ENCODE data around the gene ADCY9.
"Not testable (repeated sequence)": the region's sequence is repeated elsewhere in the genome, so short reads cannot be mapped to it uniquely, and the experiment has no call there.

The ADCY9 gene

DNA sequence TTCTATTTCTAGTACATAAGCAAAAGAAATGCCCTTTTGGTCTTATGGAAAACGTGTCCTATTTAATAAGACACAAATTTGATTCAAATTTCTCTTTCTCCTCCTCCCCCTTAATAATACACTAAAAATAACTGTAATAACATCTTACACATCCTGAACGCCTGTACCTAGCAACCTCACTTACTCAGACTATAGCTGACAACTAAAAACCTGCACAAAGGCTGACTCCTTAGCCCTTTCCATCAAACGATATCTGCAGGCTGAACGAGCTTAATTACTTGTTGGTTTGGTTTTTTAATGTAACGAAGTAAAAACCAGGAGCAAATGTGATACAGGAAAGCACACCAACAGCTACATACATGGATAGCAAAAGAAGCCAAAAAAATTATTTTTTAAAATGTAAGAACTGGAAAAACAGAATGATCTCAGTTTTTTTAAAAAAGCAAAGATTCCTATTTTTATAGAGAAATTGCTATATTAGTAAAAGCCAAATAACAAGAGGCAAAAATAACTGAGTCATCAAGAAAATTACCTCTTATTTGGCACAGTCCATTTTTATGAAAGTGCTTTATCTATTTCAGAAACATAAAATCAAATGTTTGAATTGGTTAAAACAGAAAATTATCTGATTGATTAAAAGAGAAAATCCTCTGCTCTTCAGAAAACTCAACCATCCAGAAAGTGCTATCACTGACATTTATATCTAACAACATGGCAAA is 23.5 kb downstream of the ADCY9 start:
- DNase-seq = no peak

- no peak for DNase-seq
Measured at GRCh38 chr16:4091240-4092012, 24.8 kb downstream of the ADCY9 start.

- no peak for DNase-seq
Measured at GRCh38 chr16:4090351-4090851, 25.8 kb downstream of the ADCY9 start.

DNA sequence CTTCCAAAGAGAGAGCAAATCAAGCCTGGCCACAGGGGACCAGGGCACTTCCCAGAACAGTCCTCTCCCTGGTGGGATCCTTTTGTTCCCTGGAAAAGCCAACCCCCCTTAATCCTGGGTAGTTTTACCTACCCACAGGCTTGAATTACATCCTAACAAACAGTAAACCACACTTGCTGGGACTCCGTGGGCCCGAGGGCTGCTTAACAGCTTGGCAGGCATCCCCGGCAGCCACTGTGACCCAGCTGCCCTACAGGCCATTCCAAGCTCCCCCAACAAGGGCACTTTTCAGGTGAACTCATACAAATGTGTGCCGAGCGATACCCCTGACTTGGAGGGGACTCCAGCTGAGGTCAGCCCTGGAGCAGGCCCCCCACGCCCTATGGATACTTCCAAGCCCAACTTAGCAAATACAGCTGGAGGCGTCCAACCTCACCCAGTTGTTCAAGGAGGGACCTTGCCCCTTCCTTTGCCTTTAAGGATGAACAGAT is 26.4 kb downstream of the ADCY9 start:
- DNase-seq = no peak

GRCh38 chr16:4089251-4089810 is 26.9 kb downstream of the ADCY9 start:
- DNase-seq = no peak

DNA sequence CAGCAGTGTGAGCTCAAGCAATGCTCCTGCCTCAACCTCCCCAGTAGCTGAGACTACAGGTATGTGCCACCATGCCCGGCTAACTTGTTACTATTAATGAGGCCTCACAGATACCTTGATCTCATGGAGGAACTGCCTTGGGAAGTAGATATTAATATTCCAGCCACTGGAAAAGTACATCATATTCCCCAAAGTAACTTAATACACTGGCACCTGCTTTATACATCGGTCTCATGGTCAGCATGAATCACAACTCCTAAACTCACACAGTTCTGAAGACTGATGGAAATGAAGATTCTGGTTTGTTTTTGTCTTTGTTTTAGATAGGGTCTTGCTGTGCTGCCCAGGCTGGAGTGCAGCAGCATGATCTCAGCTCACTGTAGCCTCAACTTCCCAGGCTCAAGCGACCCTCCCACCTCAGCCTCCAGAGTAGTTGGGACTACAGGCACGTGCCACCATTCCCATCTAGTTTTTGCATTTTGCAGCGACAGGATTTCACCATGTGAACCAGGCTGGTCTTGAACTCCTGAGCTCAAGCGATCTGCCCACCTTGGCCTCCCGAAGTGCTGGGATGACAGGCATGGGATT is 28.2 kb downstream of the ADCY9 start:
- DNase-seq = no peak

DNA sequence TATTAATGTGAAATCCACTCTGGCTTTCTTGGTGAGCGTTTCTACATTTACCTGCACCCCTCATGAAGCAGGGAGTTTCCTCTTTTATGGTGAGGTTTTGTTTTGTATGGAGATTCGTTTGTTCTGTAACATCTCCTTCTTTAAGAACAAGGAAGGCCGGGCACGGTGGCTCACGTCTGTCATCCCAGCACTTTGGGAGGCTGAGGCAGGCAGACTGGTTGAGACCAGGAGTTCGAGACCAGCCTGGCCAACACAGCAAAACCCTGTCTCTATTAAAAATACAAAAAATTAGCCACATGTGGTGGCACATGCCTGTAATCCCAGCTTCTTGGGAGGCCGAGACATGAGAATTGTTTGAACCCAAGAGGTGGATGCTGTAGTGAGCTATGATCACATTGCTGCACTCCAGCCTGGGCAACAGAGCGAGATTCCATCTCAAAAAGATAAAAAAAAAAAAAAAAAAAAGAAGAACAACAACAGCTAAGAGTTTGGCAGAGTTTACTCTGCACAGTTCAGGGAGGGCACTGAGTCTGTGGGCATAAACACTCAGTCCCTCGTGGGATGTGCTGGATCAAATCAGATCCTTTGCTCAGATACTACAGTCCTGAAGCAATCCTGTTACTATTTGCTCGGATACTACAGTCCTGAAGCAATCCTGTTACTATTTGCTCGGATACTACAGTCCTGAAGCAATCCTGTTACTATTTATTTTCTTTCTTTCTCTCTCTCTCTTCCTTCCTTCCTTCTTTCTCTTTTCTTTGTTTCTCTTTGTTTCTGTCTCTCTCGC is 28.9 kb downstream of the ADCY9 start:
- DNase-seq = no peak

DNA sequence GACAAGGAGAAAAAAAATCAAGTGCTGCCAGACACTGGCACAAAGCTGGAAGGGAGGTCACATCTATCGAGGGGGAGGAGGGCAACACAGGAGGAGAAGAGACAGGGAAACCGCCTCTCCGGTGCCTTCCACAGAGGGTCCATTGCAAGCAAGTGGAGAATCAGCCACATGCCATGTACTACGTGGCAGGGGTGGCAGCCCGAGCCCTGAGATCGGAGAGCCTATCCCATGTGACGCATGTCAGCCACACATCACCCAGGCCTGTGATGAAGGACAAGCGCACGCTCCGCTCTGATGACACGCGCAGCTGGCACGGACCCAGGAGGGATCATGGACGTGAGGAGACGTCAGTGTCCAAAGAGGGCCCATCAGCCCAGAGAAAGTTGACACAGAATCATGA is 30.1 kb downstream of the ADCY9 start:
- DNase-seq = no peak

GRCh38 chr16:4085405-4085970 is 30.8 kb downstream of the ADCY9 start:
- DNase-seq = no peak

DNA sequence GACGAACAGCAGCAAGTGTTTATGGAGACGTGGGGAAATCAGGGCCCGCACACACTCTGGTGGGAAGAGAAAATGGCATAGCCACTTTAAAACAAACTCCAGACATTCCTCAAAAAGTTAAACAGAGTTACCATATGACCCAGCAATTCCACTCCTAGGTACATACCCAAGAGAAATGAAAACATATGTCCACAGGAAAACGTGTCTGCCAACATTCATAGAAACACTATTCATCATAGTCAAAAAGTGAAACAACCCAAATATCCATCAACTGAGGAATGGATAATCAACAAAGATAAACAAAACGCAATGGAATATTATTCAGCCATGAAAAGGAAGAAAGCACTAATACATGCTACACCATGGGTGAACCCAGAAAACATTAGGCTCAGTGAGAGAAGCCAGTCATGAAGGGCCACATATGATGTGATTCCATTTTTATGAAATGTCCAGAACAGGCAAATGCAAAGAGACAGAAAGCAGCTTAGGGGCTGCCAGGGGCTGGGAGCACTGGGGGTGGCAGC is 32.8 kb downstream of the ADCY9 start:
- no peak for DNase-seq

DNA sequence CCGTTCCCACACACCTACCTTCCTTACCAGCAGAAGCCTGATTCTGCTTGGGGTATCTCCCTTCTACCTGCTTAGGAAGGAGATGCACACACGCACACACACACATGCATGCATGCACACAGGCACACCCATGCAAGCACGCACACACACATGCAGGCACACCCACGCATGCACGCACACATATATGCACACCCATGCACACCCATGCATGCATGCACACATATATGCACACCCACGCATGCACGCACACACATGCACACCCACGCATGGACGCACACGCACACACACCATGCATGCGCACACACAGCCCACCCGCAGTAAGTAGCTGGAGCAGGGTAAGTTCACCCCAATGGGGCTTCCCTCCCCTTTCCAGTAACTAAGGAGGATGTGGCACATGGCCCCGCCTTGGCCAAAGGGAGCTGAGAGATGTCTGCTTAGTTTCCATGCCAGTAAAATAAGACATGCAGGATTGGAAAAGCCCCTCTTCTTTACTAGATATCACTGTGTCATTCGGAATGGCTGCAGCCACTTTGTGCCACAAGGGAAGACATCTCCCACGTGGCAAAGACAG is 33.7 kb downstream of the ADCY9 start:
- no peak for DNase-seq

DNA sequence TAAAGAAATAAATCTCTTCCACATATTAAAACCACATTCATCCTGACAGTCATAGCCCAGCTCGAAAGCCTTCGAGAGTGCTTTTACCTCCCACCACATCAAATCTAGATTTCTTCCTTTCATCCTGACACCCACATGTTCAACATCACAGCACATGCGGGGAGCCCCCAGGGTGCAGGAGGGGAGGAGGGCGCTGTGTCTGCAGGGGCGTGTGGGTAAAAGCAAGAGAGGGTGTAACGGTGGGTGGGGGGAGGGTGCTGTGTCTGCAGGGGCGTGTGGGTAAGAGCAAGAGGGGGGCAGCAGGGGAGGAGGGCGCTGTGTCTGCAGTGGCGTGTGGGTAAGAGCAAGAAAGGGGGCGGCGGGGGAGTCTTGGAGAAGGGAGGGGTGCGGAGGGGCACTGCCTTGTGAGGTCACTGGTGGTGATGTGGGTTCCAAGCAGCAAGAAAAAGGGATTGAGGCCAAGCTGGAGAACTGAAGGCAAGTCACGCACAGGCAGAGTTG is 34.7 kb downstream of the ADCY9 start:
- DNase-seq = peak; percentile 61

DNA sequence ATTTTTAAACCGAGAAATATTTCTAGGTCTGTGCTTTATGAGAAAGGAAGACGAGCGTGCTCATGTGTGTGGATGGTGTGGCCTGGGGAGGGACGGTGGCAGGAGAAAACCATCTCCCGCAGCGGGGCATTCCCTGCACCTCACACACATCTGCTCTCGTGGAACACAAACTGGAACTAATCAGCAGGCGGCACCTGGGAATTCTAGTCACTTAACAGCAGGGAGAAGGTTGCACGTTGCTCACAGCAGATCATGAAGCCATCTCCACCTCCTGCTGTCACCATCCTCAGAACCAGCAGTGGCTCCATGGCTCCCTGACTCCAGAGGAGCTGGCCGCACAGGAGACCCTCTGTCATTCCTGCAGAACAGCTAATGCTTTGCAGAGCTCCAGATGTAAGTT is 35.2 kb downstream of the ADCY9 start:
- no peak for DNase-seq

DNA sequence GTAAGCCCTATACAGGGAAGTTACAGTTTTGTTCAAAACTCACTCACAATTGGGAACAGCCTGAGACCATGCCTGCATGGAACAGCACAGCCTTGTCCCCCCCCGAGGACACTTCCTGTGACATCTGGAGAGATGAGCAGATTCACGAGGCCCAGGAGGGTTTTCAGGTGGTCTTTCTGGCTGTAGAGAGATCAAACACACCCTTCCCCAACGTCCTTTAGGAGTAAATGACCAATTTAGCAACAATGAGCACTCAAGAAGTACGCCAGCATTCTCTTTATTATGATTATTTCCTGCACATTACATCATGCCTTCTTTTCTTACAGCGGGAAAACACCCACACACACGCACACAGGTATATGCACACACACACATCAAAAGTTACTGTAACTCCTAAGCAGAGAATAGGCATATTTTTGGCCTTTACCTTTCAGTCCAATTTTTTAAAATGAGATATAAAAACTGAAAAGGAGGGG is 39.0 kb downstream of the ADCY9 start:
- DNase-seq = no peak

DNA sequence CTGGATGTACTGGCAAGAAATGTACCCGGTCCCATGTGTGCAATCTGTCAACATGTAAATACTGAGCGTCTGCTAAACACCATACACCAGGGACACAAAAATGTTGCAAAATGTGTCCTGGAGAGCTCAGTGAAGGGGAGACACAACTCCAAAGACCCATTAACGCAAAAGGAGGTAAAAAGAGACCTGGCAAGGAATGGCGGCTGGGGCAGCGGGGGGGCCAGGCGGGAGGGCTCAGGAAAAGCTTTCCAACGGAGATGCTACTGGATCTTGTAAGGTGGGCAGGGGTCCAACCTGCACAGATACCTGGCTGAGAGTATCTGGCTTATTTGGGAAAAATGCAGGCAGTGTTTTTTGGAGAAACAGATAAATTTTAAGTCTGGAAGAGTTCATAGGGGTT is 40.7 kb downstream of the ADCY9 start:
- DNase-seq = no peak

DNA sequence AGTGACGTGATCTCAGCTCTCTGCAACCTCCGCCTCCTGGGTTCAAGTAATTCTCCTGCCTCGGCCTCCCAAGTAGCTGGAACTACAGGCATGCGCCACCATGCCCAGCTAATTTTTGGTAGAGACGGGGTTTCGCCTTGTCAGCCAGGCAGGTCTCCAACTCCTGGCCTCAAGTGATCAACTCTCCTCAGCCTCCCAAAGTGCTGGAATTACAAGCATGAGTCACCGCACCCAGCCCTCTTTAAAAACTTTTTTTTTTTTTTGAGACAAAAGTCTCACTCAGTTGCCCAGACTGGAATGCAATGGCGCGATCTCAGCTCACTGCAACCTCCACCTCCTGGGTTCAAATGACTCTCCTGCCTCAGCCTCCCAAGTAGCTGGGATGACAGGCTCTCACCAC is 43.1 kb downstream of the ADCY9 start:
- not testable (repeated sequence) for DNase-seq

DNA sequence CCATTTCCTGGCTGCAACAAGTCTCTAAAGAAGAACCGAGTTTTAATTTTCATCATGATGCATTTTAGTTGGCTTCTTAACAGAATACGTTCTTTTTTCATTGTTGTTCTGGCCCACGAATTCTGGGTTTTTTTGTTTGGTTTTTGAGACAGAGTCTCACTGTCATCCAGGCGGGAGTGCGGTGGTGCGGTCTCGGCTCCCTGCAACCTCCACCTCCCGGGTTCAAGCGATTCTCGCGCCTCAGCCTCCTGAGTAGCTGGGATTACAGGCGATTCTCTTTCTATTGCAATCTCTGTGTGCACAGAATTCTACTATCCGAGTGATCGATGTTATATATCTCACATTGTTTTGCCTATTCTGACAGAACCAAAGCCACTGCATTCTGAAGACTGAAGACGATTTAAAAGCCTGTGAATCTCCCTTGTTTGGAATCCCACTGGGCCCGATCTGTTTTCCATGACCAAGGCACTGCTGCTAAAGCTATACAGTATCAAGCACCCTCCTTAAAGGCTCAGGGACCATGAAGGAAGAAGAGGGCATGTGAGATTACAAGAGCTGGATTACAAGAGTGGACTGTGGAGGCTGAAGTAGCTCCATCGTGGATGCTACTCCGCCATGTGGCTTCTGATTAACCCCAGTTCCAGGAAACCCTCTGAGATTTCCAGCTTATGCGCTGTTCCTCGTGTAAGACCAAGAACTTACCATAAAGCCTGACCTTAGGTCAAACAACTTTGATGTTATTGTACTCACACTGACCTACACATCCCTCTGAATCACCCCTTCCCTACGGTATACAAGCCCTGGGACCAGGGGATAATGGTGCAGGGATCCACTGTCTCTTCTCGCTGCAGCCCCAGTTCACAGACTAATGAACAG is 44.3 kb downstream of the ADCY9 start:
- DNase-seq = no peak

GRCh38 chr16:4070936-4071335 is 45.3 kb downstream of the ADCY9 start:
- no peak for DNase-seq

DNA sequence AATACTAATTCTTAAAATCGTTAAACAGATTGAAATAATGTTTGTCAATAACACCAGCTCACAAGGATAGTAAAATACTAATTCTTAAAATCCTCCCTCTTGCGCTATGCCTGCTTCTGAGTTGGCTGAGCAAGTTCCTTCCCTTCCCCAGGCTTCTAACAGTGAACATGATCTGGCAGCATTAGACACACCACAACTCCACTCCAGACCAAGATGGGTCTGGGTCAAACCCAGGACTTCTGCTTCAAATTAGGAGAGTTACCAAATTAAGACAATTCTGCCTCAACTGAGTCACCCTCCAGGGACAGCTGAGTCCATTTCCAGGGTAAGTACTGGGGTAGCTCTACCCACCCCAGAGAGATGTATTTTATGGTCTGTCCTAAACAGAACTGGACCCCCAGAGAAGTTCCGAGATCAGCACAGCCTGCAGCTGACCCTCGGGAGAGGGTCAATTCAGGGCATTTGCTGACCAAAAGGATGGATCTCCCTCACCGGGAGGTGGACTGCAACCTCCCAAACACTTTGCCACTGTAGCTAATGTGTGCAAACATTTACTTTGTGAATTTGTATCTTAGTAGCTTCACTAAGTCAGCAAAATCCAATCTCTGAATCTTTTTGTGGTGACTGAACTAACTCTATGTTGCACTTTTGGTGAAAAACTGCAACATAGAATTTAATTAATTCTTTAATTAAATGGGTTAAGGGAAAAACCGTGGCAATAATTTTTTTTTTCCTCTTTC is 48.8 kb downstream of the ADCY9 start:
- DNase-seq = no peak
